WTC11 (cell line): ENCODE data around the gene CNDP2.

Source experiments
- ATF6 ChIP-seq: sonication (generic); formaldehyde crosslinking; IDR thresholded peaks from 2 replicates; pipeline ENCODE4 v1.8.1; 2023; ENCODE audit warnings: mild to moderate bottlenecking, missing genetic modification reagents
- CREM ChIP-seq: sonication (generic); formaldehyde crosslinking; IDR thresholded peaks from 2 replicates; pipeline ENCODE4 v1.8.1; 2022; ENCODE audit warnings: mild to moderate bottlenecking, missing genetic modification reagents, moderate library complexity
- MLX ChIP-seq: sonication (generic); formaldehyde crosslinking; IDR thresholded peaks from 2 replicates; pipeline ENCODE4 v1.8.1; 2023; ENCODE audit warnings: mild to moderate bottlenecking, missing genetic modification reagents, moderate library complexity
- NFYB ChIP-seq: sonication (generic); formaldehyde crosslinking; conservative IDR thresholded peaks from 2 replicates; pipeline ENCODE4 v1.8.0; 2022; ENCODE audit warnings: low read depth, missing genetic modification reagents
- RELA ChIP-seq: sonication (generic); formaldehyde crosslinking; IDR thresholded peaks from 2 replicates; pipeline ENCODE4 v1.8.1; 2022; ENCODE audit warnings: missing genetic modification reagents, mild to moderate bottlenecking, borderline replicate concordance
- TEAD1 ChIP-seq: sonication (generic); formaldehyde crosslinking; IDR thresholded peaks from 2 replicates; pipeline ENCODE4 v1.8.0; 2022; ENCODE audit warnings: mild to moderate bottlenecking, missing genetic modification reagents
- TP53 ChIP-seq: sonication (generic); formaldehyde crosslinking; IDR thresholded peaks from 2 replicates; pipeline ENCODE4 v1.8.1; 2023; ENCODE audit warnings: mild to moderate bottlenecking, missing genetic modification reagents
- ZNF232 ChIP-seq: sonication (generic); formaldehyde crosslinking; IDR thresholded peaks from 2 replicates; pipeline ENCODE4 v1.8.0; 2022; ENCODE audit warnings: mild to moderate bottlenecking, missing genetic modification reagents
- ZNF317 ChIP-seq: sonication (generic); formaldehyde crosslinking; IDR thresholded peaks from 2 replicates; pipeline ENCODE4 v1.8.1; 2023; ENCODE audit warnings: low read depth, mild to moderate bottlenecking, moderate library complexity, missing genetic modification reagents, borderline replicate concordance
- TF ChIP-seq, protein P1 (sequence below): fragments of 200-600 bp; IDR thresholded peaks from 2 replicates; pipeline ENCODE4 v1.8.0; 2022; ENCODE audit warnings: antibody characterized with exemption
- TF ChIP-seq, protein P2 (sequence below): sonication (generic); formaldehyde crosslinking; conservative IDR thresholded peaks from 2 replicates; pipeline ENCODE4 v1.8.1; 2022; ENCODE audit warnings: mild to moderate bottlenecking, missing genetic modification reagents

DNA sequence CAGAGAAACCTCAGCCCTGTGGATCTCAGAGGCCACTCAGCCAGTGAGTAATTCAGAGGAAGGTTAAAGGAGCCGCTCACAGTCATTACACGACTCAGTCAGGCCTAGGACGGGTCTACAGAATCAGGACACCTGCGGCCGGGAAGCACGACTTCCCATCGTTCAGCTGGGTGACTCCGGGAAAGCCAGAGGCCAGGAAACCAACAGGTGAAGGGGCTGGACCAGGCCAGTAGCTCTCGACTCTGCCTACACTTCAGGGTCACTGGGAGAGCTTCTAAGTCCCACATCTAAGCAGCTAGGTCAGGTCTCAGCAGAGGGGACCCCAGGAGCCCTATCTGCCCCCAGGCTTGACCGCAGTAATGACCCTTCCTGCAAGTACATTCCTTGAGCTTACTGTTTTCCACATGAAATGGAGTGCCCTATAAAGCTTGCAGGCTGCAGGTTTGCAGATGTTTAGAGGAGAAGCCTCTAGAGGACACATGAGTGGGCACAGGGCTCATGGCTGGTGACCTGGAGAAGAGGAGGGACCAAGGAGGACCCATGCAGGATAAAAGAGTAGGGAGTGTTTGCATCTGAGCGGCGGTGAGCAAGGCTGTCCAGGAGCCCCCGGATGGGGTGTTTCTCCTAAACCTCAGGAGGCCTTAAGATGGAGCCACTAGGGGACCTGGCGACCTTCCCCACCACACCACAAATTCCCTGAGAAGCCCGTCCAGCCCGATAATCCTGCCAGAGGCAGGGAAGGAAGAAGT is 48.6 kb upstream of the CNDP2 start:
- TF ChIP-seq, protein P1, sequence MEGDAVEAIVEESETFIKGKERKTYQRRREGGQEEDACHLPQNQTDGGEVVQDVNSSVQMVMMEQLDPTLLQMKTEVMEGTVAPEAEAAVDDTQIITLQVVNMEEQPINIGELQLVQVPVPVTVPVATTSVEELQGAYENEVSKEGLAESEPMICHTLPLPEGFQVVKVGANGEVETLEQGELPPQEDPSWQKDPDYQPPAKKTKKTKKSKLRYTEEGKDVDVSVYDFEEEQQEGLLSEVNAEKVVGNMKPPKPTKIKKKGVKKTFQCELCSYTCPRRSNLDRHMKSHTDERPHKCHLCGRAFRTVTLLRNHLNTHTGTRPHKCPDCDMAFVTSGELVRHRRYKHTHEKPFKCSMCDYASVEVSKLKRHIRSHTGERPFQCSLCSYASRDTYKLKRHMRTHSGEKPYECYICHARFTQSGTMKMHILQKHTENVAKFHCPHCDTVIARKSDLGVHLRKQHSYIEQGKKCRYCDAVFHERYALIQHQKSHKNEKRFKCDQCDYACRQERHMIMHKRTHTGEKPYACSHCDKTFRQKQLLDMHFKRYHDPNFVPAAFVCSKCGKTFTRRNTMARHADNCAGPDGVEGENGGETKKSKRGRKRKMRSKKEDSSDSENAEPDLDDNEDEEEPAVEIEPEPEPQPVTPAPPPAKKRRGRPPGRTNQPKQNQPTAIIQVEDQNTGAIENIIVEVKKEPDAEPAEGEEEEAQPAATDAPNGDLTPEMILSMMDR: no peak
- no peak for TF ChIP-seq MLX (CRISPR knock-in tag)
- TF ChIP-seq, protein P2, sequence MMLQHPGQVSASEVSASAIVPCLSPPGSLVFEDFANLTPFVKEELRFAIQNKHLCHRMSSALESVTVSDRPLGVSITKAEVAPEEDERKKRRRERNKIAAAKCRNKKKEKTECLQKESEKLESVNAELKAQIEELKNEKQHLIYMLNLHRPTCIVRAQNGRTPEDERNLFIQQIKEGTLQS (CRISPR knock-in tag): no peak
- no peak for TF ChIP-seq TEAD1 (CRISPR knock-in tag)
- no peak for TF ChIP-seq NFYB (CRISPR knock-in tag)
- no peak for TF ChIP-seq ZNF232 (CRISPR knock-in tag)
- TF ChIP-seq ATF6 (CRISPR knock-in tag): no peak
- TF ChIP-seq RELA (CRISPR knock-in tag): no peak
- no peak for TF ChIP-seq CREM (CRISPR knock-in tag)
- no peak for TF ChIP-seq ZNF317 (CRISPR knock-in tag)
- TF ChIP-seq TP53 (CRISPR knock-in tag): no peak
